ENCODE data around the gene NLRC5.

The NLRC5 gene

GRCh38 chr16:56956756-56957155 is 32.6 kb upstream of the NLRC5 start:
- Histone ChIP-seq H2AFZ (ENCODE audit: low read depth, low read length, severe bottlenecking) (no peak overlapping the region), H3K79me2 (ENCODE audit: insufficient read depth, low read length) (no peaks in the 10 kb centered on the region), H3K27ac (ENCODE audit: low read depth, low read length) (no peak overlapping the region), H3F3A (ENCODE audit: insufficient read depth) (peaks cover 5% of the 10 kb centered on the region; the same call in 1 of the 2 replicates), H3K27me3 (ENCODE audit: low read length) (no peaks in the 10 kb centered on the region), H3K9ac (ENCODE audit: low read length) (no peak overlapping the region), H3K9me3 (ENCODE audit: insufficient read depth, low read length) (no peaks in the 10 kb centered on the region), H3K4me2 (ENCODE audit: low read depth, low read length, poor library complexity, severe bottlenecking) (no peak overlapping the region), H3K9me2 (replicated peaks; ENCODE audit: insufficient read depth, low read length) (no peaks in the 10 kb centered on the region), H3K4me3 (ENCODE audit: insufficient read depth, low read length, poor library complexity, severe bottlenecking) (no peak overlapping the region), H3K36me3 (ENCODE audit: low read length) (no peaks in the 10 kb centered on the region), H4K20me1 (ENCODE audit: low read depth, low read length) (no peaks in the 10 kb centered on the region)
- no peak for TF ChIP-seq CTCF (IDR thresholded peaks at IDR 0.05; ENCODE audit: insufficient read depth, low read length, poor library complexity, severe bottlenecking)
- TF ChIP-seq EZH2phosphoT487 (conservative IDR thresholded peaks at IDR 0.05; ENCODE audit: low read length): no peak

GRCh38 chr16:56960681-56961281 is 28.6 kb upstream of the NLRC5 start:
- H3K27ac ChIP-seq (ENCODE audit: low read depth, low read length): no peak overlapping the region

GRCh38 chr16:56961386-56961785 is 28.0 kb upstream of the NLRC5 start:
- Histone ChIP-seq H3K9me2 (replicated peaks; ENCODE audit: insufficient read depth, low read length) (no peaks in the 10 kb centered on the region), H3K27me3 (ENCODE audit: low read length) (no peaks in the 10 kb centered on the region), H3K27ac (ENCODE audit: low read depth, low read length) (no peak overlapping the region), H3K36me3 (ENCODE audit: low read length) (no peaks in the 10 kb centered on the region), H4K20me1 (ENCODE audit: low read depth, low read length) (no peaks in the 10 kb centered on the region), H2AFZ (ENCODE audit: low read depth, low read length, severe bottlenecking) (no peak overlapping the region), H3K79me2 (ENCODE audit: insufficient read depth, low read length) (no peaks in the 10 kb centered on the region), H3F3A (ENCODE audit: insufficient read depth) (no peaks in the 10 kb centered on the region), H3K9ac (ENCODE audit: low read length) (no peak overlapping the region), H3K9me3 (ENCODE audit: insufficient read depth, low read length) (no peaks in the 10 kb centered on the region), H3K4me3 (ENCODE audit: insufficient read depth, low read length, poor library complexity, severe bottlenecking) (no peak overlapping the region), H3K4me2 (ENCODE audit: low read depth, low read length, poor library complexity, severe bottlenecking) (no peak overlapping the region)
- TF ChIP-seq EZH2phosphoT487 (conservative IDR thresholded peaks at IDR 0.05; ENCODE audit: low read length): no peak
- TF ChIP-seq CTCF (IDR thresholded peaks at IDR 0.05; ENCODE audit: insufficient read depth, low read length, poor library complexity, severe bottlenecking): no peak

More at GRCh38 chr16:56960681-56961281, 28.6 kb upstream of the NLRC5 start:
- H3K9me3 ChIP-seq (ENCODE audit: insufficient read depth, low read length): no peaks in the 10 kb centered on the region
- TF ChIP-seq CTCF (IDR thresholded peaks at IDR 0.05; ENCODE audit: insufficient read depth, low read length, poor library complexity, severe bottlenecking) (no peak), EZH2phosphoT487 (conservative IDR thresholded peaks at IDR 0.05; ENCODE audit: low read length) (no peak)
- no peak overlapping the region for H3K9ac ChIP-seq (ENCODE audit: low read length)
- H3K4me3 ChIP-seq (ENCODE audit: insufficient read depth, low read length, poor library complexity, severe bottlenecking): no peak overlapping the region
- H4K20me1 ChIP-seq (ENCODE audit: low read depth, low read length): no peaks in the 10 kb centered on the region
- no peaks in the 10 kb centered on the region for H3K79me2 ChIP-seq (ENCODE audit: insufficient read depth, low read length)
- H3K9me2 ChIP-seq (replicated peaks; ENCODE audit: insufficient read depth, low read length): no peaks in the 10 kb centered on the region
- no peaks in the 10 kb centered on the region for H3F3A ChIP-seq (ENCODE audit: insufficient read depth)
- no peaks in the 10 kb centered on the region for H3K36me3 ChIP-seq (ENCODE audit: low read length)
- no peaks in the 10 kb centered on the region for H3K27me3 ChIP-seq (ENCODE audit: low read length)
- H2AFZ ChIP-seq (ENCODE audit: low read depth, low read length, severe bottlenecking): no peak overlapping the region
- H3K4me2 ChIP-seq (ENCODE audit: low read depth, low read length, poor library complexity, severe bottlenecking): no peak overlapping the region
